BJ (cell line): Measurements from ENCODE around the gene ACTR5. TPM values are rescaled to one million over a fixed set of nuclear protein-coding genes. Genes with fewer than 3 reads are reported as not detected.

ENCODE experiments used
- CTCF ChIA-PET: fragments of 350-600 bp; formaldehyde crosslinking; extraction: SDS; loops from one replicate; lab custom pipeline; 2021; ENCODE audit warnings: antibody characterized with exemption, inconsistent platforms; lab: Yijun Ruan, JAX
- POLR2A ChIA-PET: fragments of 300-600 bp; sonication (Branson Sonifier 250); formaldehyde crosslinking; extraction: SDS; loops from one replicate; lab custom pipeline; 2021; ENCODE audit warnings: antibody characterized with exemption; lab: Charles Lee
- DNase-seq: peaks from one replicate; pipeline ENCODE4 v3.0.0-alpha.2; 2011; ENCODE audit warnings: low read depth
- H3K27me3 ChIP-seq: 2 replicates; pipeline ENCODE4 v1.6.0; 2011; ENCODE audit warnings: low read length; ENCODE audit not compliant: control insufficient read depth, insufficient read depth
- H3K36me3 ChIP-seq: 2 replicates; pipeline ENCODE4 v1.5.1; 2011; ENCODE audit warnings: low read length; ENCODE audit not compliant: control insufficient read depth, insufficient read depth
- H3K4me3 ChIP-seq: 2 replicates; pipeline ENCODE4 v1.5.1; 2011; ENCODE audit warnings: low read depth, mild to moderate bottlenecking, control low read depth, low read length
- polyA plus RNA-seq: library from polyadenylated mRNA; depleted of rRNA; stranded (reverse); fragments of >200 nt; gene quantifications from 2 replicates; pipeline ENCODE4 v1.2.3, GENCODE V29; 2011
- TF ChIP-seq, protein P1 (sequence below): IDR thresholded peaks from 2 replicates; pipeline ENCODE4 v1.5.1; 2011; ENCODE audit warnings: low read depth, mild to moderate bottlenecking, control low read depth, inconsistent platforms, low read length, moderate library complexity; ENCODE audit not compliant: insufficient read depth

Gene ACTR5
- polyA plus RNA-seq, 1 experiment: 5.4 TPM

DNA sequence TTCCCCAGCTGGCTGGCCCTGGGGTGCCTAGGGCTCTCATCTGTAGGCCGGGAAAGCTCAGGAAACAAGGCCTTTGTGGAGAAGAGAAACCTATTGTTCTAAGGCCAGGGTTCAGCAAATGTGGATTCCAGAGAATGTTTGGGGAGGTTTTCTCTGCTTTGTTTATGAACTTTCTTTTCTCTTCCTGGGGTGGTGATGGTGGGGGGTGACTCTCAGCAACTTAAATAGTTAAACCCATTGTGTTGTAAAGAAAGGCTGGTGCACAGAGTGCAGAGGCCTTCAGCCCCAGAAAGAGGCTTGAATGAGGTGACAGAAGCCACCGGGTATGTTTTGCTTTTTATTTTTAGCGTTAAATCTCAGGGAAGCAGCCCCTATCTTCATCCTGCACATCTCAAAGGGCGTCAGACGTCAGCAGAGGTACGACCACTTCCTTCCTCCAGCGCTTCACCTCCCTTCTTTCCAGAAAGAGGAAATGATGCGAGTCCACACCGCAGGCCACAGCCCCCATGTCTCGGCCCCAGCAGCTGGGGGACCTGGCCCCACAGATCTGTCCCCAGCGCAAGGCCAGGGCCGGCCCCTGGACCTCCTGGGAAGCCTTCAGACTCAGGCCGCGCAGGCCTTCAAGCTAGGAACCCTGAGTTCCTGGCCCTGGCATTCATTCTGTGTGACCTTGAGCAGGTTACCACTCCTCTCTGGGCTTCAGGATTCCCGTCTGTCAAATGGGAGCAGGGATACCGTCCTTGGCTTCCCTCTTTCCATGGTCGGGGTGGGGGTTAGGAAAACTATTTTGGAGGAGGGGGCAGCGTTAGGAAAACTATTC, 56.6 kb downstream of the ACTR5 start:
- POLR2A ChIA-PET: no interaction called here
- TF ChIP-seq, protein P1, sequence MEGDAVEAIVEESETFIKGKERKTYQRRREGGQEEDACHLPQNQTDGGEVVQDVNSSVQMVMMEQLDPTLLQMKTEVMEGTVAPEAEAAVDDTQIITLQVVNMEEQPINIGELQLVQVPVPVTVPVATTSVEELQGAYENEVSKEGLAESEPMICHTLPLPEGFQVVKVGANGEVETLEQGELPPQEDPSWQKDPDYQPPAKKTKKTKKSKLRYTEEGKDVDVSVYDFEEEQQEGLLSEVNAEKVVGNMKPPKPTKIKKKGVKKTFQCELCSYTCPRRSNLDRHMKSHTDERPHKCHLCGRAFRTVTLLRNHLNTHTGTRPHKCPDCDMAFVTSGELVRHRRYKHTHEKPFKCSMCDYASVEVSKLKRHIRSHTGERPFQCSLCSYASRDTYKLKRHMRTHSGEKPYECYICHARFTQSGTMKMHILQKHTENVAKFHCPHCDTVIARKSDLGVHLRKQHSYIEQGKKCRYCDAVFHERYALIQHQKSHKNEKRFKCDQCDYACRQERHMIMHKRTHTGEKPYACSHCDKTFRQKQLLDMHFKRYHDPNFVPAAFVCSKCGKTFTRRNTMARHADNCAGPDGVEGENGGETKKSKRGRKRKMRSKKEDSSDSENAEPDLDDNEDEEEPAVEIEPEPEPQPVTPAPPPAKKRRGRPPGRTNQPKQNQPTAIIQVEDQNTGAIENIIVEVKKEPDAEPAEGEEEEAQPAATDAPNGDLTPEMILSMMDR: no peak
- no peaks in the 10 kb centered on the region for H3K36me3 ChIP-seq
- H3K27me3 ChIP-seq: peaks cover 37% of the 10 kb centered on the region
- no peak for DNase-seq
- H3K4me3 ChIP-seq: no peak overlapping the region; the same call in 1 of the 2 replicates
- CTCF ChIA-PET: no interaction called here

DNA sequence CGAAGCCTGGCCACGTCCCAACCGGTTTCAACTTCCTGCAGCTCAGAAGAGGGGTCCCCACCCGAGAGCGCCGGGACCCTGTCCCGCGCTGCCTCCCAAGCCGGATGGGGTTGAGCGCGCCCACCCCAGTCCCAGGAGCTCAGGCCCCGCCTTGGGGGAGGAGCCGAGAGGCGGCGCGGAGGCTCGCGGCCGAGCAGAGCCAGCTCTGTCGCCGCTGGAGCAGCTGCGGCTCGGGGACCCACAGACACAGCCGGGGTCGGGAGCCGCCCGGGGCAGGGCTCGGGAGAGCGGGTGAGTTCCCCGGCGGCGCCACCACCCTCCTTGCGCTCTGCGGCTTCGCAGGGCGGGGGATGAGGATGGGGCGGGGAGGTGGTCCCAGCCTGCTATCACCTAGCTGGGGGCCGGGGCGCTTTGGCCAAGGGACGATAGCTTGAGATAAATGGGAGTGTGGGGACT, 57.3 kb downstream of the ACTR5 start, which contains the start of gene PPP1R16B:
PPP1R16B (plus strand) TSS at position 196 of the 456 bp plus-strand sequence. CDS start 30,229 bp downstream, outside the sequence.
- peaks cover 39% of the 10 kb centered on the region for H3K27me3 ChIP-seq
- CTCF ChIA-PET: no interaction called here
- H3K36me3 ChIP-seq: no peaks in the 10 kb centered on the region
- TF ChIP-seq, protein P1: no peak
- peak within 1 kb of the TSS; percentile 23 for H3K4me3 ChIP-seq
- DNase-seq: no peak
- POLR2A ChIA-PET: no interaction called here

DNA sequence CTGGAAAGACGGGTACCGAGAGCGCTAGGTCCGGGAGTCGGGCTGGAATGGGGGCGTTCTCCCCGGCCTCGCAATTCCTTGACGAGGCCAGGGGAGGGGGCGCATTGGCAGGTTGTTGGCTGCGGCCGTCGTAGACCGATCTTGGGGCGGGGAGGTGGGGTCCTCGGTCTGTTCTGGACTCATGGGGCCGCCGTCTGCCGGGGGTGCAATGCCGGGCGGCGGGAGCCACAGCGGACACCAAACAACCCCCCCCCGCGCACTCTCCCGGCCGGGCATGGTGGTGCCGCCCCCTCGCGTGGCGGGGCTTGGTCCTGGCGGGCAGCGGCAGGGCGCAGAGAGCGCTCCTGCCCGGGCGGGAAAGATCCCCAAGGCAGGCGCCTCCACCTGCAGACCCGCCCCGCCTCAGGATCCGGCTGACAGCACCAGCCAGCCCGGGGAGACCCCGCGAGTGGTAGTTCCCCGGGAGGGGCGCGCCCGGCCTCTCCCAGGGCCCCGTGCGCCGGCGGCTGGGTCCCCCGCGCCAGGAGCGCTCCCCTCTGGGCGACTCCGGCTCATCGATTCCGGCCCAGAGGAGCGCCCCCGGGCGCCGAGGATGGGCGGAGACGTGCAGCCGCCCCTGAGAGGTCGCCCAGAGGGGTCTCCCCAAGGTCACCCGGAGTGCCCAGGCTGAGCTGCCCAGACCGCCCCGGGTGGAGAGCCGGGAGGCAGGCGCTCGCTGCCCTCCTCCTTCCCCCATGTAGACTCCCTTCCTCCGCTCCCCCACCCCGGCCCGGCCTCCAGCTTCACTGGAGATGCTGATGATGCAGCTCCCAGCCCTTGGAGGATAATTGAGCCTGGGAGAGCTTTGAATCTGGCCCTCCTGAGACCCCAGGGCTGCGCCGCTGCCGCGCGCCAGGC, 57.9 kb downstream of the ACTR5 start:
- TF ChIP-seq, protein P1: no peak
- ChIA-PET CTCF (interaction anchor here (2.1 kb wide), 1 partner anchor 11 kb away, joined by 5 read pairs; no protein-coding TSS in a partner anchor), POLR2A (no interaction called here)
- Histone ChIP-seq H3K27me3 (peaks cover 39% of the 10 kb centered on the region), H3K36me3 (no peaks in the 10 kb centered on the region), H3K4me3 (peak overlapping the region; percentile 23)
- DNase-seq: no peak

DNA sequence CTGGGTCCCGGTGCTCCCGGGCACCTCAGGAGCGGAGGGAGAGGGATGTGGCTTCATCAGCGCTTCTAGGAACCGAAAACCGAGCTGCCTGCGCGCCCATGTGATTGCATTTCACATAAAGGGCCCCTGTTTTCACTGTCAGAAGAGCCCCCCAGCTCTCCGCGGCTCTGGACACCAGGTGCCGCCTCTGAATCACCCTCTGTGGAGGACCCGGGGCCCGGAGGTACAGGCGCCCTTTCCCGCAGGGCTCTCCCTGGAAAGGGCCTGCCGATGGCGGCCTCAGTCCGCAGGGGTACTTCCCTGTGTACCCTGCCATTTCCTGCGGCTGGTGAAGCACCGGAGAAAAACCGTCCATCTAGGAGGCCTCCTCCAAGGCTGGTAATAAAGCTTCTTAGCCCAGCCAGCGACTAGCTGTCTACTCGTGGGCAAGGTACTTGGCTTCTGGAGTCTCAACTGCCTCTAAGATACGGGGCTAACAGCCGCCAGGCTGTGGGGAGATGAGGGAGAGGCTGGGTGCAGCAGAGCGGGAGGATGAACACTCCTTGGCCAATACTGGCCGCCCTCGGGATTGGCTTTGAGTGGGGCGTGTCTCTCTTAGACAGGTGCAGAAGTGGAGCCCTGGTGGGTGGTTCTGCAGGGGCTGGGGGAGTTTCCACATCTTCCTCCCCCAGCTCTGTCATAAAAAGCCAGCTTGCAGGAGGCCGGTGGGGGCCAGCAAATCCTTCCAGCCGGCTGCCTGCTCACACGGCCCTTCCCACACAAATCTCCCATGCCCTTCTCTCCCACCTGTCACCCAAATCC, 58.8 kb downstream of the ACTR5 start:
- CTCF ChIA-PET: interaction anchor here (2.1 kb wide), 1 partner anchor 10 kb away, joined by 5 read pairs; no protein-coding TSS in a partner anchor

More for the DNA sequence above, 58.8 kb downstream of the ACTR5 start:
- TF ChIP-seq, protein P1: no peak
- no peak overlapping the region for H3K4me3 ChIP-seq
- no peaks in the 10 kb centered on the region for H3K36me3 ChIP-seq
- no peak for DNase-seq
- POLR2A ChIA-PET: no interaction called here
- H3K27me3 ChIP-seq: peaks cover 39% of the 10 kb centered on the region
